Activated CD4-positive, alpha-beta T cell treated with anti-CD3 and anti-CD28 coated beads, Interleukin-10, Interleukin-2, amounts not matched to agents 100 ng/mL and 50 ng/mL, durations not matched to agents 16 hours and 8 hours (primary cell): Measurements from ENCODE around the gene ALPG.
"Not testable (repeated sequence)": the region's sequence is repeated elsewhere in the genome, so short reads cannot be mapped to it uniquely, and the experiment has no call there.

Experiments used
- DNase-seq: peaks from one replicate; pipeline ENCODE4 v3.0.0-alpha.2; 2020

ALPG gene

DNA sequence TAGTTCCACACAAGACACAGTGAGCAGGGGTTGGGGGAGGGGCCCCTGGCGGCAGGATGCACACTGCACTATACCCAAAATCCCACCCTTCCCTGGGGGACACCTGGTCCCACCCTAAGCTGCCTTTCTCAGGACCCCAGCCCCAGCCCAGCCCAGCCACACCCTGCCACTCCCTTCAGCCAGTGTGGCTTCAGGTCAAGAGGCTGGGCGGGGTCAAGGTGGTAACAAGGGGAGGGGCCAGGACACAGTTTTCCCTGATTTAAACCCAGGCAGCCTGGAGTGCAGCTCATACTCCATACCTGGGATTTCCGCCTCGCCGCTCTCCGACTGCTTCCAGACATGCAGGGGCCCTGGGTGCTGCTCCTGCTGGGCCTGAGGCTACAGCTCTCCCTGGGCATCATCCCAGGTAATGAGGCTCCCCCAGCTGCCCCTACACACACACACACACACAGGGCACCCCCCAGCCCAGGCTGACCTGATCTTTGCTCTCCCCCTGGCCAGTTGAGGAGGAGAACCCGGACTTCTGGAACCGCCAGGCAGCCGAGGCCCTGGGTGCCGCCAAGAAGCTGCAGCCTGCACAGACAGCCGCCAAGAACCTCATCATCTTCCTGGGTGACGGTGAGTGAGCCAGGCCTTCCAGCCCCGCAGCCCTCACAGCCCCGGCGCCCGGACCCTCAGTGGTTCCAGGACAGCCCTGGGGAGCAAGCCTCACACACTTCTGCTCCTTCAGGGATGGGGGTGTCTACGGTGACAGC is at the start of gene ALPG:
TSS of gene ALPG (plus strand) at position 289 of the 755 bp plus-strand sequence. CDS start at position 340, 51 bp downstream.
- DNase-seq, result no peak

DNA sequence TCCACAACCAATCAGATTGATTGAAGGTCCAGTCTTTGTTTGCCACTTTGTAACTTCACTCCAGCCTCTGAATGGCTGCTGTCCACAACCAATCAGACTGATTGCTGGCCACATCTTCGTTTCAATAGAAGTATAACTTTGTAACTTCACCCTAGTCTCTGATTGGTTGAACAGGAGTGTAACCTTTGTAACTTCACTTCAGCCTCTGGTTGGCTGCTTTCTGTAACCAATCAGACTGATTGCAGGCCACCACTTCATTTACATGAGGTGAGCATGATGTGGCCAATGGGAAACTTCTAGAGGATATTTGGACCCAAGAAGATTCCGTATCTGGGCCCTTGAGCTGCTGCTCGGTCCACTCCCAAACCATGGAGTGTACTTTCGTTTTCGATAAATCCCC is 45.0 kb upstream of the ALPG start:
- DNase-seq, result no peak

DNA sequence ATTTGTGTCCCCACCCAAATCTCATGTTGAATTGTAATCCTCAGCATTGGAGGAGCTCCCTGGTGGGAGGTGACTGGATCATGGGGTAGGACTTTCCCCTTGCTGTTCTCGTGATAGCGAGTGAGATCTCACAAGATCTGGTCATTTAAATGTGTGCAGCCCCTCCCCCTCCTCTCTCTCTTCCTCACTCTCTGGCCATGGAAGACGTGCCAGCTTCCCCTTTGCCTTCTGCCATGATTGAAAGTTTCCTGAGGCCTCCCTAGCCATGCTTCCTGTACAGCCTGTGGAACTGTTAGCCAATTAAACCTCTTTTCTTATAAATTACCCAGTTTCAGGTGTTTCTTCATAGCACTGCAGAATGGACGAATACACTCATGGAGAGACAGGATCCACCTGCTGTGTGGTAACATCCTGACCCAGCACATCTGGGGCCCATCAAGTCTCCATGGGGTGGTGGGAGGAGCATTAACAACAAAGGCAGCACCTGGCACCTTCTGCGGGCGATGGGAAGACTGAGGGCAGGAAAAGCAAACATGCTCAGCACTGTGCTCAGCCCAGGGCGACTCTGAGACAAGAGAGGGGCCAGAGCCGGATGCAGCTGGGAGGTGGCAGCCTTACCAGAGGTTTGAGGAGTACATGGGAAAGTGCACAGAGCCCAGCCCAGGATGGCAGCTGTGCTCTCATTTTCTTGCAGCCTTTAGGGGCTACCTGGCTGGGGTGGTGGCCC is 44.3 kb upstream of the ALPG start:
- DNase-seq, result no peak

DNA sequence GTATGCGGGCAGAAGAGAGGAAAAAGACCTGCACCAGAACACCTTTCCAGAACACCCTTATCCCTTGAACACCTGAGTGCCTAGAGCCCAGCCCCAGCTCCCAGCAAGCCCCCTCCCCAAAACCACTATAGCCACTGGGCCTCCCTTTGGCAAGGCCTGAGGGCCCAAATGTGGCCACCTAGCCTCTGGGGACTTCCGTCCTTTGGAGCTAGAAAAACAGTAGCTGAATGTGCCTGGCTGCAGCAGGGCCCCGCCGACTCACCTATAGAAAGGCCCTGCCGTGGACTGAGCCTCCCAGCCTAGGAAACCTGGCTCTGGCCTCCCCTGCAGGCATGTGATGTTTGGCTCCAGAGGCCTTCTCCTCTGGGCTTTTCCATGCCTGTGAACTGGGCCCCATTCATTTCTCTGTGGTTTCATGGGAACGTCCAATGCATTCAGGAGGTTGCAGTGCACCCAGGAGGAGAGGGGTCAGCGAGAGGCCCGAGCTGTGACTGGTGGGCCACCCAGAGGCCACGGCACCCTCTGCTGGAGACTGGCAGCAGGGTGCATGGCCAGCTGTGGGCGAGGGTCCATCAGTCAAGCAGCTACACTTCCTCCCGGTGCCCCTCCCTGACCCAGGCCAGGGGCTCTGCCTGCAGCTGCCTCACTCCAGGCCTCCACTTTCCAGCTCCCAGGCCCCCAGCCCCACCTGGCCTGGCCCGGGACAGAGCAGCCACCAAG is 43.4 kb upstream of the ALPG start:
- not testable (repeated sequence) for DNase-seq

DNA sequence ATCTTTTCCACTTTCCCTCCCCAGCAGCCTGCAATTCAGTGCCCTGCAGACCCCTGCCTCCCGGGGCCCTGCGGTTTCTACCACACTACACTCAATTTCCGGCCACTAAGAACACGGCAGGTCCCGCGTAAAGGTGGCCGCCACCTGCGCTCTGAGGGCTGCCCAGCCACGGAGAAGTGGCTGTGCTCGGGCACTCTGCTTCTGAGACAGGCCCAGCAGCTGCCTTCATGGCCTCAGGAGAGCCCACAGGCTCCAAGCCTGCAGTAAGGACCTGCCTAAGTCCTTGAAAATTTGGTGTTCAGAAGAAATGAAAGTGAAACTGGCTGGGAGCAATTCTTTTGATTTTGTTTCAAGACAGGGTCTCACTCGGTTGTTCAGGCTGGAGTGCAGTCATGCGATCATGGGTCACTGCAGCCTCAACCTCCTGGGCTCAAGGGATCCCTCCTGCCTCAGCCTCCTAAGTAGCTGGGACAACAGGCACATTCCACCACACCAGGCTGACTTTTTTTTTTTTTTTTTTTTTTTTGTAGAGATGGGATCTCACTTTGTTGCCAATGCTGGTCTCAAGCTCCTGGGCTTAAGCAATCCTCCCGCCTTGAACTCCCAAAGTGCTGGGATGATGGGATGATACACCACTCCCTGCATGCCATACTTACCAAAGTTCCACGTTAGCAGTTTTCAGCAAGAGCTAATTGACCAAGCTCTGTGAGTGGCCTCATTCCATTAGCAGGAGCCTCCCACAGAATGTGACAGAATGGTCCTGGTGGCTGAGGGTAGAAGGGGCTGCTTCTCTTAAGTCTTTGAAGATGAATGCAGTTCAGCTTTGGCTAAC is 42.6 kb upstream of the ALPG start:
- DNase-seq, result peak; percentile 43

DNA sequence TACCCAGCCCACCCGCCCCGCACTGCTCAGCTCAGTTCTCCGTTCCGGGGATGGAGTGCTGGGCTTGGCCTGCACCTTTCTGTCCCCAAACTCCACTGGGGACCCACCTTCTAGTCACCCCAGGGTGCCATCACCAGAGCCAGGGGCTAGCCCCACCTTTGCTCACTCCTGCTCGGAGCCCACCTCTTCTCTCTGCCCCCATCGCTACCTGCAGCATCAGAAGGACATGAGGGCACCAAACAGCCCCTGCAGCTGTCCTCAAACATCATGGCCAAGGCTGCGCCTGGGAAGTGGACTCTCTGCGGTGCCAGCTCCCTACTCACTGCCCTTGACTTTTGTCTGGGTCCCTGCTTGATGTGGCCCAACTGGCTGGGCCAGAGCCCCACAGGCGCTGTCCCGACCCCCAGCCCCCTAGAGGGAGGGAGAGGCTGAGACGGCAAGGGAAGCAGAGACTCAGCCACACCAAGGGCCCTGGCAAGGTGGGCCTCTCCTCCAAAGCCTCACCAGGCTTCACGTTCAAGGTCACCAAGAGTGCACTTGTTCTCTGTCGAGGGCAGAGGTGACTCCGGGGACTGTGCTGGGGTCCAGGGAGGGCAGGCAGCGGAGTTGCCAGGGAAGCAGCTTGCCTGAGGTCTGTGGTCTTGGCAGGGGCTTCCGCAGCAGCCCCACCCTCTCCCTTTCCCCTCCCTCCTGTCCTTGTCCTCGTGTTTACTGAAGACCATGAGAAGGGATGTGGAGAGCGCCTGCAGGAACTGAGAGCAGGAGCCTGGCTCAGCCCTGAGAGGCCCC is 41.6 kb upstream of the ALPG start:
- not testable (repeated sequence) for DNase-seq

DNA sequence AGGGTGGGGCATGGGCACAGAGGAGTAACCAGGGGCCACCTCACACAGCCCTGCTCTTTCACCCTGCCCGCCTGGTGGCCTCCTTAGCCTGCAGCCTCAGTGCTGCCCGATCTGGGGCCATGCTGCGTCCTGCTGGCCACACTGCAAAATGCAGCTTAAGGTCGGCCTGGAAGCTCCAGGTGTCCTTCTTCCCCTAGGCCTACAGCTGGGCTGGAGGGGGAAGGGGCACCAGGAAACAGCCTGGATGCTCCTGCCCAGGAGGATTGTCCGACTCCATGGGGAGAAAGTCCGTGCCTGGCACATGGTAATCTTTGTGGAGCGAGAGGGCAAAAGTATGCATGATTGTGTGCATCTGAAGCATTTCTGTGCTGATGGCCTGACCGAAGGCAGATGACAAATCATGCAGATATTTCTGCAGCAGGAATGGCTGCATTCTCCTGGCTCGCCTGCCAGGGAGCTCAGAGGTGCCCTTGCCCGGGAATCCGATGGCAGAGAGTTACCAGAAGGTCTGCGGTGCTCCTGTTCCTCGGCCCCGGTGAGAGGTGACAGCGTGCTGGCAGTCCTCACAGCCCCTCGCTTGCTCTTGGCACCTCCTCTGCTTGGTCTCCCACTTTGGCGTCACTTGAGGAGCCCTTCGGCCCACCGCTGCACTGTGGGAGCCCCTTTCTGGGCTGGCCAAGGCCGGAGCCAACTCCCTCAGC is 40.9 kb upstream of the ALPG start:
- peak; percentile 23 for DNase-seq

DNA sequence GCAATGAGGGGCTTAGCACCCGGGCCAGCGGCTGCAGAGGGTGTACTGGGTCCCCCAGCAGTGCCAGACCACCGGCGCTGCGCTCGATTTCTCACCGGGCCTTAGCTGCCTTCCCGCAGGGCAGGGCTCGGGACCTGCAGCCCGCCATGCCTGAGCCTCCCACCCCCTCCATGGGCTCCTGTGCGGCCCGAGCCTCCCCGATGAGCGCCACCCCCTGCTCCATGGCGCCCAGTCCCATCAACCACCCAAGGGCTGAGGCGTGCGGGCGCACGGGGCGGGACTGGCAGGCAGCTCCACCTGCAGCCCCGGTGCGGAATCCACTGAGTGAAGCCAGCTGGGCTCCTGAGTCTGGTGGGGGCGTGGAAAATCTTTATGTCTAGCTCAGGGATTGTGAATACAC is 40.2 kb upstream of the ALPG start:
- DNase-seq, result not testable (repeated sequence)

DNA sequence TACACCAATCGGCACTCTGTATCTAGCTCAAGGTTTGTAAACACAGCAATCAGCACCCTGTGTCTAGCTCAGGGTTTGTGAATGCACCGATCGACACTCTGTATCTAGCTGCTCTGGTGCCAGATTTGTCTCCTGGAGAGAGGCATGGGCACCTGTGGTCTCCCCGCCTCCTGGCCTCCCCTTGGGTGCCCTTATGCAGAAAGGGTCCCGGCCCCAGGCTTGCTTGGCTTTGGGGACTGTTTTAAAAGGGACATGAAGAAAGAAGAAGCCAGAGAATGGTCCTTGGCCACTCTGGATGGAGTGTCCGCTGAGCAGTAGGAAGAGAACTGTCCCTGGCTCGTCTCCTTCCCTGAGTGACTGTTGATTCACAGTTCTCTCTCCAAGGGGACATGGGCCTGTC is 39.6 kb upstream of the ALPG start:
- no peak for DNase-seq

DNA sequence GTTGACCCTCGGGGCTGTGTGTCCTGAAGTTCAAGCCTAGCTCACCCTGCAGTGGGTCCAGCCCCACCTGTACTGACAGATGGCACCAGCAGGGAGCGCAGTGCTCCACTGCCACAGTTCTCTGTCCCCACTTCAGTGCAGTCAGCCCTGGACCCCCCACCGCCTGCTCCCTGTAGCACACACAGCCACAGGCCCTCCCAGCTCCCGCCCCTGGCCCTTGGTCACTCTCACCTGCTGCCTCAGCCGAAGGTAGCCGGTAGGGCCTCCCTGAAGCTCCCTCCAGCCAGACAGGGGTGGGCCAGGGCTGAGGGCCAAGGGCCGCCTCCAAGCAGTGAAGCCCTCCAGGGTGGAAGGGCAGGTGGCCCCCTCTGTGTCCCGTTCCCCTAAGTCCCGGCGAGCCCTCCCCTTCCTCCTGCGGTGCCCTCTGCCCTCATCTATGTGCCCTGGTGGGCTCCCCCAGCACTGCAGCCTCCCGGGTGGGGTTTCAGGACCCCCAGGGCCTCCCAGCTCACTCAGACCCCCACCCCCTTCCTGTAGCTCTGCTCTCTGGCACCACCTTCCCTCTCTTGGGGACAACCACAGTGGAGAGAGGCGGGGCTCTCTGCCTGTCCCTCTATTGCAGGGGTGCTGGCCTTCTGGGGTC is 38.9 kb upstream of the ALPG start:
- no peak for DNase-seq

DNA sequence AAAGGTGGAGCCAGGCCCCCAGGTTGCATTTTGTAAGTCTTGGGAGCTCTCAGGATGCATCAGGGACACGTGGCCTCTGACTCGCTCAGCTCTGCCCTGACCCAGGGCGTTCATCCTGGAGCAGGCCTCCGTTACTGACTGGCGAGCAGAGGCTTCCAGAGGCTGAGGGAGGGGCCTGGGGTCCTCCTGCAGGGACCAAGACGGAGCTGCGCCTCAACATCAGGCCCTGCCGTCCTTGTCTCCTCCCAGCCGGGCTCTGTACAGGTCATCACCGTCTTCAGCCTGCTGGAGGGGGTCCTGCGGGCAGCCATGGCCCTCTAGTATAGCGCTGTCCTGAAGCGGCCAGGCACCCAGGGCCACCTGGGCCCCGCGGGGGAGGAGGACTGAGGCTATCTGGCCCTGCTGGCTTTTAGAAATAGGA is 38.3 kb upstream of the ALPG start:
- DNase-seq, result no peak

DNA sequence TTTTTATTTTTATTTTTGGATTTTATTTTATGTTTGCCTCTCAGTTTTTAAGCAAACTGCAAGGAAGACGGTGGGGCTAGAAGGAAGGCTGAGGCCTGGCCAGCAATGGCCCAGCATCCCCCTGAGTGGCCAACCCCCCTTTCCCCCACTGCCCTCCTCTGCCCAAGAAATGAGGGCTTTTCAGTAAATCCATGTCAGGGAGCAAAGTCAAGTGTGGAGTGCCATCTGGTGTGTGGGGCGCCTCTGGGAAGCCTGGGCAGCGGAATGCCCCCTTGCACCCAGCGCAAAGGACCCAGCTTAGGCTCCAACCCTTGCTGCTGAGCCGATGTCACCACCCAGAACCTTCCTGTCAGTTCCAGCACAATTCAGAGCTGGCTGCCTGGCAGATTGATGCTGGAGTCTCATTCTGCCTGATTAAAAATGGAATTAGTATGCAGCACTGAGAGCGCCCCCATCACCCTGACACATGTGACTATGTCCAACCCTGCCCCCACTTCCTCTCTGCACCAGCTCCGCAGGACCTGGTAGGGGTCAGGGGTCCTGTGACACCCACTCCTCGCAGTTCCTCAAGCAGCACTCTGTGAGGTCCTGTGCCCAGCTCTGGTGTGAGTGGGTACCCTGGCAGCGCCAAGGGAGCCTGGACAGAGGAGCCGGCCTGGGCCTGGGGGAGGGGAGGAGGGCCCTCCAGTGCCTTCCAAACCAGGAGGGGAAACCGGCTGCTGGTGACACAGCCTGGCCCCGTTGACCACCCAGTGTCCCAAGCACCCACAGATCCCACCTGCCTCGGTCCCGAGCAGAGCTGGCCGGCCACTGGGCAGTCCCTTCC is 37.3 kb upstream of the ALPG start:
- no peak for DNase-seq

DNA sequence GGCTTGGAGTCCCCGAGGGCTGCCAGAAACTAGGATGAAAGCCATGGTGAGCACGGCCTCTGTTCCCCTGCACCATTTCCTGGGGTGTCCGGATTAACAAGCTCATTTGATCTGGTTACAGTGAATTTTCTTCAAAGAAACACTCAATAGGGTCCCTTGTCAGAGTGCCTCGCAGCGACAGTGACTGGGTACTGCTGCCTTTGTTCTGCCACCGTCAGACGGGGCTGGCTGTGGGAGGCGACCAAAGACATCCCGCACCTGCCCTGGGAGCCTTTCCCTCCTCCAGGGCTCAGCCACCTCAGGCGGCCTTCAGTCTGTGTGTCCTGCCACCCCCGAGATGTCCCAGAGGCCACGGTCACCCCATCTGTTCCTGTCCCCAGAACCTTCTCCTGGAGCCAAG is 36.6 kb upstream of the ALPG start:
- not testable (repeated sequence) for DNase-seq

DNA sequence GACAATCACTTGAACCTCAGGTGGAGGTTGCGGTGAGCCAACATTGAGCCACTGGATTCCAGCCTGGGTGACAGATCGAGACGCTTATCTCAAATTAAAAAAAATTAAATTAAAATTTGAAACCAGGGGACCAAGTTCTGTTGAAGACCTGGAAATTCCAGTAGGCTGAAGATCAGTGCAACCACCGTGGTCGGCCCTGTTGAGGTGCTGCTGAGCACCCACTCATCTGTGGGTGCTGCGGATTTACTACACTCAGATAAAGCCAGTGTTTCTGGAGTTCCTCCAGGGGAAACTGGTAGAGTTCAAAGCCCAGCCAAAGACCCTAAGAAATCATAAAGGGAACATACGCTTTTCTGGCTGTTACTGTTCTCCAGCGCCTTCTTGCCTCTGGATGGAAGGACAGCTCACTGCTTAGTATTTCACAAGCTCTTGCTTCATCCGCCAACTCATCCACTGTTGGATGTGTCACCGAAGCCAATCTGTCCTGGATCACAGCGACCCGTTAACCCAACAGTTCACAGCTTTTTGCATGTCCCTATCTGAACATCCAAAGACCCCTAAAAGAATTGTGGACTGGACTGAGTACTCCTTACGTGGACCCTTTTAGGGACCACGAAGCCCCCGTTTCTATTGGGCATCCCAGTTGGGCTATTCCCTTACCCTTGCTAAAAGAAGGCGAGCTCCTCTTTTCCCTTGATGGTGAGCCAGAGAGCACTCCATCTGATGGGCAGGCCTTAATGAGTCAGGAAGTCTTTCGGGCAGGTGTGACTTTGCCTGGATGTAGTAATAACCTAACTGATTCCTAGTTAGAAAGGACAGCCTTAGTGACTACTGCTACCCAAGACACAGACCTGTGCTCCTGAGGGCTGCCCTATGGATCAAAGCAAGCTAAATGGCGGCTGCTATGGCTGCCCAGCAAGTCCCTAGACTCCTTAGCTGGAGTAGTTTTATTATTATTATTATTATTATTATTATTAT is 34.1 kb upstream of the ALPG start:
- no peak for DNase-seq

DNA sequence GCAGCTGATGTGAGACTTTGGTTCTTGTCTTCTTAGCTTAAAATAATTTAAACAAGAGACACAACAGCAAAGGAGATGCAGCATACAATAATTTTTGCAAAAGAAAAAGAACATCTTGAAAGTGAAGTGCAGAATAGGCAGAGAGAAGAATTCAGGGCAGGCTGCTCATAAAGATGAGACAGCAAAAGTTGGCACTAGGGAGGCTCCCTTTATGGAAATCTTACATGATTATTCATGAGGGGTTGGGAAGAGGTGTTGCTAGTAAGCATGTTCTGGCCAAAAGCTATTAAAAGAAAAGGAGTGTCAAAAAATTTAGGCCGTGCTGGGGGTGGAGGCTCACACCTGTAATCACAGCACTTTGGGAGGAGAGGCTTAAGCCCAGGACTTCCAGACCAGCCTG is 32.3 kb upstream of the ALPG start:
- DNase-seq, result no peak

DNA sequence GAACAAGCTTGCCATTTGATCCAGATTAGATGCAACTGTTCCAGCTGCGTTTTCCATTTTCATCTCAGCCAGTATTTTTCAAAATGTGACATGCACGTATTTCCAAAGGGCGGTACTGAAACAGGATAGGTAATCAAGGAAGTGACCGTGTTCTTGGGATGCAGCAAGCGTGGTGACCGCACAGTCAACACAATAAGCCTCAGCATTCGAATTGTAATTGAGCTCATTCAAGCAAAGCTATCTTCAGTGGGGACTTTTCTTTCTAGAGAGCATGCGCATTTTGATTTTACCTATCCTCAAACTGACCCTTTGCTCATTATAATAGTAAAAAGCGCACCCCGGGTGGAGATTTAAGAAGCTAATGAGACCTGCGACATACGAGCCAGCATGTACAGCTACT is 31.5 kb upstream of the ALPG start:
- DNase-seq, result no peak

DNA sequence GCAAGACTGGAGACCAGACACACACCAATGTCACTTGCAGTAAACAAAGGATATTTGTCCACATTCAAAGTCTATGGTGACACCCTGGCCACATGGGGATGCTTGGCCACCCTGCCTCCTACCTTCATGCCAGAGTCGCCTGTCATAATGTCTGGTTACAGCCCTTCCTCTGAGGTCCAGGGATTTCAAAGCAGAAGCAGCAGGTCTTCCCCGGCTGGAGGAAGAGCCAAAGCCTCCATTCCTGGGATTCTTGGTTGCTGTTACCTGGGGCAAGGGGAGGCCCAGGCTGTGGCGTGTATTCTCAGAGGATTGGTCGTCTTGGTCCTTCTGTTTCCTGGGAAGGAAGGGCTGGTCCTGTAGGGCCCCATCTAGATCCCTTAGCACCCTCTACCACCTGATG is 30.4 kb upstream of the ALPG start:
- no peak for DNase-seq

DNA sequence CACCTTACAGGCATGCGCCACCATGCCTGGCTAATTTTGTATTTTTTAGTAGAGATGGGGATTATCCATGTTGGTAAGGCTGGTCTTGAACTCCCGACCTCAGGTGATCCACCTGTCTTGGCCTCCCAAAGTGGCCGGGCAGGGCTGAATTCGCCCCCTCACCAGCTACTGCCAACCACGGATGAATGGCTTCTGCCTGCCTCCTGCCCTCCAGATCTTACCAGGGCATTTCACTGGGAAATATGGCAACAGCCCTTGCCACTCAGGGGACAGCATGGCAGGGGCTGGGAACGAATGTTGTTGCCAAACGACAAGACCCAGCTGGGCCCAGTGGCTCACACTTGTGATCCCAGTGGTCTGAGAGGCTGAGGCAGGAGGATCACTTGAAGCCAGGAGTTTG is 29.9 kb upstream of the ALPG start:
- DNase-seq, result no peak

DNA sequence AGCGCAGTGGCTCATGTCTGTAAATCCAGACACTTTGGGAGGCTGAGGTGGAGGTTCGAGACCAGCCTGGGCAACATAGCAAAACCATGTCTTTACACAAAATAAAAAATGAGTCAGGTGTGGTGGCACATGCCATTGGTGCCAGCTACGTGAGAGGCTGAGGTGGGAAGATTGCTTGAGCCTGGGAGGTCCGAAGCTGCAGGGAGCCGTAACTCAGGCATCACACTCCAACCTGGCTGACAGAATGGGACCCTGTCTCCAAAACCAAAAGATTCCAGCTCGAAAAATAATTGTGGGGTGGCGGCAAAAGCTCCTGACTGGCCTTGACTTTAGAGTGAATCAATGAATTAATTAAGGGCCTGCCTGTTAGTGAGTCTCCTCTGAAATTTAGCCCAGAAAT is 29.3 kb upstream of the ALPG start:
- no peak for DNase-seq
